GM12891 (cell line): ENCODE results near the gene BAIAP3.

Source experiments
- POLR2AphosphoS5 ChIP-seq: IDR thresholded peaks from 2 replicates; pipeline ENCODE4 v1.6.1; 2011; ENCODE audit warnings: low read depth, low read length, control low read depth
- TAF1 ChIP-seq: IDR thresholded peaks from 2 replicates; pipeline ENCODE4 v1.6.1; 2011; ENCODE audit warnings: low read depth, low read length, control low read depth

- TF ChIP-seq POLR2AphosphoS5 = no peak
- no peak for TF ChIP-seq TAF1
These were observed 3.2 kb downstream of the BAIAP3 start for GRCh38 chr16:1336619-1337018.
